OCI-LY1 (cell line): Measurements from ENCODE around the gene GALNT8.

Experiments used
- EZH2 ChIP-seq: fragments of 200-600 bp; sonication (generic), shearing (Covaris generic); IDR thresholded peaks from 2 replicates; pipeline ENCODE4 v1.8.0; 2017; ENCODE audit warnings: borderline replicate concordance, mixed run types, mild to moderate bottlenecking, antibody characterized with exemption, low read length, moderate library complexity, mixed read lengths
- TF ChIP-seq, protein P1 (sequence below): fragments of 200-600 bp; sonication (generic), shearing (Covaris generic); IDR thresholded peaks from 2 replicates; pipeline ENCODE4 v1.5.1; 2017; ENCODE audit warnings: mild to moderate bottlenecking, antibody characterized with exemption, low read length, moderate library complexity, mixed read lengths

DNA sequence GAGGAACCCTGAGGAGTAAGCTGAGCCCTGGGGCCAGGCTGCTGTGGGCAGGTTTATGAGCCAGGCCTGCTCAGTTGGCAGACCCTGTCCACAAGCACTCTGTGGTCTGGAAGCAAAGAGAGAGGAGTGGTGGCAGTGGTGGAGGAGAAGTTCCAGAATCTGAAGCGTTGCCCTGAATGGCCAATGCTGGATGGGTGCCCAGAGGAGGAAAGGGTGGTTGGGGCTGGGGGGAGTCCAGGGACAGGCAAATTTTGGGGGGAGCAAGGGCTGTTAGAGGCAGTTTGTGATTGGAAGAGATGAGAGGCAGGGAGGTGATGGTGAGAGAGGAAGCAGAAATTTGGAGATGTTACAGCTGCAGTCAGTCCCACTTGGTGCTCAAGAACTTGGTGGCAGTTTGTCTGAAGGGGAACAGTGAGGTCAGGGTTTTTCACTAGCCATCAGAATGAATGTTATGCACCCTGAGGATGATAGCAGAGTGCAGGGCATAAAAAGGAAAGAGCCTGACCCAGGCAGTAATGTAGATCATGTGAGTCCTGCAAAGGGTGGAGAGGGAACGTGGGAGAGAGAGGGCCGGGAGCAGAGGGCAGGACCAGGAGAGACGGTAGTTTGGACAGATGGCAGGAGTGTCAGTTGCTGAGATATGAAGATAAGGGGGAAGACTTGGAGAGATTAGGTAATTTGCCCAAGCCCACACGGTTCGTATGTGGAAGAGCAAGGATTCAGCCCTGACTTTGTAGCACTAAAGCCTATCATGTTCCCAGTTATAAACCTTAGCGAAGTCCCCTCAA is 51.2 kb downstream of the GALNT8 start:
- TF ChIP-seq, protein P1, sequence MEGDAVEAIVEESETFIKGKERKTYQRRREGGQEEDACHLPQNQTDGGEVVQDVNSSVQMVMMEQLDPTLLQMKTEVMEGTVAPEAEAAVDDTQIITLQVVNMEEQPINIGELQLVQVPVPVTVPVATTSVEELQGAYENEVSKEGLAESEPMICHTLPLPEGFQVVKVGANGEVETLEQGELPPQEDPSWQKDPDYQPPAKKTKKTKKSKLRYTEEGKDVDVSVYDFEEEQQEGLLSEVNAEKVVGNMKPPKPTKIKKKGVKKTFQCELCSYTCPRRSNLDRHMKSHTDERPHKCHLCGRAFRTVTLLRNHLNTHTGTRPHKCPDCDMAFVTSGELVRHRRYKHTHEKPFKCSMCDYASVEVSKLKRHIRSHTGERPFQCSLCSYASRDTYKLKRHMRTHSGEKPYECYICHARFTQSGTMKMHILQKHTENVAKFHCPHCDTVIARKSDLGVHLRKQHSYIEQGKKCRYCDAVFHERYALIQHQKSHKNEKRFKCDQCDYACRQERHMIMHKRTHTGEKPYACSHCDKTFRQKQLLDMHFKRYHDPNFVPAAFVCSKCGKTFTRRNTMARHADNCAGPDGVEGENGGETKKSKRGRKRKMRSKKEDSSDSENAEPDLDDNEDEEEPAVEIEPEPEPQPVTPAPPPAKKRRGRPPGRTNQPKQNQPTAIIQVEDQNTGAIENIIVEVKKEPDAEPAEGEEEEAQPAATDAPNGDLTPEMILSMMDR, result no peak
- TF ChIP-seq EZH2, result no peak
